CD4-positive, alpha-beta memory T cell (primary cell): ENCODE results near the gene GANC. TPM values are rescaled to one million over a fixed set of nuclear protein-coding genes. Genes with fewer than 3 reads are reported as not detected.

ENCODE experiments used
- CTCF ChIA-PET: fragments of 350-600 bp; sonication (Branson Sonifier 250); formaldehyde crosslinking; loops from one replicate; lab custom pipeline; 2021; ENCODE audit warnings: inconsistent platforms; ENCODE audit not compliant: partially characterized antibody; lab: Charles Lee
- POLR2A ChIA-PET: fragments of 350-600 bp; sonication (Branson Sonifier 250); formaldehyde crosslinking; loops from one replicate; lab custom pipeline; 2021; ENCODE audit not compliant: partially characterized antibody; lab: Charles Lee
- DNase-seq, 5 donors: peaks; one replicate each; pipeline versions ENCODE4 v3.0.0 to v3.0.0-alpha.2; 2020 to 2022; ENCODE audit warnings: mixed read lengths in 1 of 5
- H3K27ac ChIP-seq: one replicate; pipeline ENCODE4 v1.7.0; 2013; ENCODE audit warnings: low read depth, low read length
- H3K27me3 ChIP-seq: 2 replicates; pipeline ENCODE4 v1.7.0; 2013; ENCODE audit warnings: mild to moderate bottlenecking, low read length, moderate library complexity; ENCODE audit not compliant: insufficient read depth
- H3K36me3 ChIP-seq: 2 replicates; pipeline ENCODE4 v1.7.0; 2013; ENCODE audit warnings: mild to moderate bottlenecking, low read length, moderate library complexity; ENCODE audit not compliant: insufficient read depth
- H3K4me1 ChIP-seq: 2 replicates; pipeline ENCODE4 v1.7.0; 2013; ENCODE audit warnings: mild to moderate bottlenecking, low read length, moderate library complexity; ENCODE audit not compliant: insufficient read depth
- H3K4me3 ChIP-seq, 2 donors: one replicate each; pipeline ENCODE4 v1.7.0; 2013; ENCODE audit warnings: low read length in 2 of 2, mild to moderate bottlenecking in 1 of 2
- H3K9me3 ChIP-seq, 2 donors: one replicate each; pipeline ENCODE4 v1.7.0; 2013; ENCODE audit warnings: low read length in 2 of 2, control low read depth in 1 of 2; ENCODE audit not compliant: control insufficient read depth in 1 of 2
- H3K27ac Mint-ChIP-seq, 7 donors: one replicate each; pipeline ENCODE4 v1.8.0; 2020 to 2021; ENCODE audit warnings: mixed read lengths in 7 of 7, mild to moderate bottlenecking in 6 of 7, inconsistent platforms in 3 of 7, moderate library complexity in 3 of 7
- H3K27me3 Mint-ChIP-seq, 2 donors: one replicate each; pipeline ENCODE4 v1.8.0; 2020 to 2021; ENCODE audit warnings: mixed read lengths in 2 of 2
- H3K36me3 Mint-ChIP-seq, 2 donors: one replicate each; pipeline ENCODE4 v1.8.0; 2020 to 2021; ENCODE audit warnings: mixed read lengths in 2 of 2, inconsistent platforms in 1 of 2, mild to moderate bottlenecking in 1 of 2
- H3K4me1 Mint-ChIP-seq, 4 donors: one replicate each; pipeline ENCODE4 v1.8.0; 2020 to 2021; ENCODE audit warnings: mixed read lengths in 4 of 4, mild to moderate bottlenecking in 1 of 4
- H3K4me3 Mint-ChIP-seq, 8 donors: one replicate each; pipeline ENCODE4 v1.8.0; 2020 to 2021; ENCODE audit warnings: mixed read lengths in 8 of 8, mild to moderate bottlenecking in 7 of 8, moderate library complexity in 6 of 8, inconsistent platforms in 3 of 8
- H3K9me3 Mint-ChIP-seq, 8 donors: one replicate each; pipeline ENCODE4 v1.8.0; 2020 to 2021; ENCODE audit warnings: mixed read lengths in 8 of 8, mild to moderate bottlenecking in 5 of 8, inconsistent platforms in 3 of 8, moderate library complexity in 1 of 8
- intact Hi-C: fragments of 100-400 bp; cut with micrococcal nuclease; formaldehyde crosslinking; loops from one replicate; pipeline ENCODE4 v1.15.1; 2023
- polyA plus RNA-seq, 2 donors: library from polyadenylated mRNA; unstranded; fragments of 300-500 nt; fragmentation: Illumina TruSeq; gene quantifications; one replicate each; pipeline ENCODE4 v1.2.3, GENCODE V29; 2021
- total RNA-seq, 2 experiments: library from RNA; stranded (reverse); gene quantifications; one replicate each; pipeline ENCODE4 v1.2.3, GENCODE V29; 2021

GANC gene
- total and polyA plus RNA-seq, 4 experiments from 2014 or later: 8.9 to 63.4 (median 38.6) TPM

GRCh38 chr15:42270996-42271395 is 2.0 kb upstream of the GANC start:
- H3K27me3 Mint-ChIP-seq: peaks cover 0 to 2% of the 10 kb centered on the region in 2 donors
- Histone ChIP-seq H3K27ac (no peak overlapping the region), H3K27me3 (no peaks in the 10 kb centered on the region), H3K9me3 (no peaks in the 10 kb centered on the region), H3K4me1 (peaks cover 53% of the 10 kb centered on the region), H3K4me3 (no peak overlapping the region), H3K36me3 (peaks cover 12% of the 10 kb centered on the region)
- peaks cover 36 to 66% (median 50%) of the 10 kb centered on the region in 4 donors for H3K4me1 Mint-ChIP-seq
- ChIA-PET CTCF (no interaction called here), POLR2A (interaction anchor here (1.5 kb wide), 1 partner anchor 63 kb away, joined by 3 read pairs; the partner anchor contains the start of gene VPS39)
- peak overlapping the region in 3 of 7 donors; percentile 37 to 99 (median 52) for H3K27ac Mint-ChIP-seq
- H3K36me3 Mint-ChIP-seq: peaks cover 8 to 42% of the 10 kb centered on the region in 2 donors
- DNase-seq: no peak
- no peaks in the 10 kb centered on the region for H3K9me3 Mint-ChIP-seq
- H3K4me3 Mint-ChIP-seq: peak overlapping the region; percentile 2 to 48 (median 45)
- intact Hi-C loops: loop anchor here (5.0 to 10.0 kb wide), 3 partner anchors 221 to 654 kb away; partner anchors contain the start of genes EHD4, TTBK2 and ZNF106

GRCh38 chr15:42273900-42274701 is 1.1 kb downstream of the GANC start:
- intact Hi-C loops: loop anchor here (1.0 to 10.0 kb wide), 5 partner anchors 66 to 941 kb away; partner anchors contain the start of genes EHD4, NUSAP1, OIP5 and TTBK2
- peaks cover 35 to 64% (median 50%) of the 10 kb centered on the region in 4 donors for H3K4me1 Mint-ChIP-seq
- H3K36me3 ChIP-seq: no peaks in the 10 kb centered on the region
- ChIA-PET POLR2A (interaction anchor here (0.5 to 2.2 kb wide), 17 partner anchors 9 to 1236 kb away, joined by 3 to 20 read pairs (median 5); partner anchors contain the start of genes EHD4, HAUS2, LRRC57 and MGA), CTCF (no interaction called here)
- DNase-seq: peak; percentile 68 to 74 (median 72)
- H3K27me3 Mint-ChIP-seq: peaks cover 0 to 2% of the 10 kb centered on the region in 2 donors
- no peaks in the 10 kb centered on the region for H3K27me3 ChIP-seq
- peaks cover 6 to 28% of the 10 kb centered on the region in 2 donors for H3K36me3 Mint-ChIP-seq
- H3K4me3 ChIP-seq: peak overlapping the region; percentile 73 to 98
- H3K27ac Mint-ChIP-seq: peak overlapping the region; percentile 95 to 100 (median 99)
- no peaks in the 10 kb centered on the region for H3K9me3 Mint-ChIP-seq
- peak overlapping the region; percentile 92 to 100 (median 99) for H3K4me3 Mint-ChIP-seq
- no peaks in the 10 kb centered on the region for H3K9me3 ChIP-seq
- peaks cover 48% of the 10 kb centered on the region for H3K4me1 ChIP-seq
- peak overlapping the region; percentile 87 for H3K27ac ChIP-seq

- DNase-seq: no peak
- H3K4me3 ChIP-seq: peak overlapping the region; percentile 73 to 98
These were observed 1.6 kb downstream of the GANC start for GRCh38 chr15:42274702-42274989.

GRCh38 chr15:42275780-42276391 is 2.9 kb downstream of the GANC start:
- Histone ChIP-seq H3K4me3 (peak overlapping the region; percentile 4 to 32), H3K36me3 (no peaks in the 10 kb centered on the region), H3K9me3 (no peaks in the 10 kb centered on the region), H3K27me3 (no peaks in the 10 kb centered on the region), H3K4me1 (peaks cover 39% of the 10 kb centered on the region), H3K27ac (peak overlapping the region; percentile 87)
- H3K4me1 Mint-ChIP-seq: peaks cover 28 to 52% (median 36%) of the 10 kb centered on the region in 4 donors
- peak overlapping the region; percentile 35 to 100 (median 94) for H3K4me3 Mint-ChIP-seq
- intact Hi-C loops: loop anchor here (2.0 to 10.0 kb wide), 2 partner anchors 649 to 943 kb away; partner anchors contain the start of genes NUSAP1, OIP5 and TTBK2
- H3K27me3 Mint-ChIP-seq: peaks cover 0 to 2% of the 10 kb centered on the region in 2 donors
- H3K36me3 Mint-ChIP-seq: peaks cover 24 to 34% of the 10 kb centered on the region in 2 donors
- POLR2A ChIA-PET: interaction anchor here (1.0 to 1.7 kb wide), 2 partner anchors 68 kb away, joined by 3 to 6 read pairs; partner anchors contain the start of gene VPS39
- CTCF ChIA-PET: no interaction called here
- H3K27ac Mint-ChIP-seq: peak overlapping the region; percentile 83 to 100 (median 99)
- H3K9me3 Mint-ChIP-seq: no peaks in the 10 kb centered on the region
- DNase-seq: no peak

More at GRCh38 chr15:42274702-42274989, 1.6 kb downstream of the GANC start:
- peak overlapping the region; percentile 95 to 100 (median 99) for H3K27ac Mint-ChIP-seq
- peaks cover 44% of the 10 kb centered on the region for H3K4me1 ChIP-seq
- H3K36me3 Mint-ChIP-seq: peaks cover 12 to 31% of the 10 kb centered on the region in 2 donors
- no peaks in the 10 kb centered on the region for H3K36me3 ChIP-seq
- H3K27me3 Mint-ChIP-seq: peaks cover 0 to 2% of the 10 kb centered on the region in 2 donors
- no peaks in the 10 kb centered on the region for H3K9me3 Mint-ChIP-seq
- POLR2A ChIA-PET: interaction anchor here (1.7 to 2.2 kb wide), 4 partner anchors 8 to 614 kb away, joined by 5 to 11 read pairs (median 6); partner anchors contain the start of genes MGA and VPS39
- H3K4me1 Mint-ChIP-seq: peaks cover 33 to 64% (median 46%) of the 10 kb centered on the region in 4 donors
- no peaks in the 10 kb centered on the region for H3K9me3 ChIP-seq
- H3K4me3 Mint-ChIP-seq: peak overlapping the region; percentile 92 to 100 (median 99)
- no peaks in the 10 kb centered on the region for H3K27me3 ChIP-seq
- intact Hi-C loops: loop anchor here (2.0 to 10.0 kb wide), 4 partner anchors 218 to 942 kb away; partner anchors contain the start of genes EHD4, NUSAP1, OIP5 and TTBK2
- CTCF ChIA-PET: no interaction called here
- peak overlapping the region; percentile 87 for H3K27ac ChIP-seq

- peaks cover 31% of the 10 kb centered on the region for H3K4me1 ChIP-seq
- Mint-ChIP-seq H3K27ac (peak overlapping the region in 2 of 7 donors; percentile 17 to 44), H3K4me3 (no peak overlapping the region), H3K9me3 (no peaks in the 10 kb centered on the region), H3K4me1 (peaks cover 22 to 44% (median 31%) of the 10 kb centered on the region in 4 donors), H3K36me3 (peaks cover 27 to 29% of the 10 kb centered on the region in 2 donors), H3K27me3 (peaks cover 0 to 2% of the 10 kb centered on the region in 2 donors)
- H3K27me3 ChIP-seq: no peaks in the 10 kb centered on the region
- POLR2A ChIA-PET: interaction anchor here (1.0 kb wide), 1 partner anchor 68 kb away, joined by 3 read pairs; the partner anchor contains the start of gene VPS39
- no peak for DNase-seq
- intact Hi-C loops: loop anchor here (10.0 kb wide), 1 partner anchor 648 kb away; the partner anchor contains the start of gene TTBK2
- no peak overlapping the region for H3K4me3 ChIP-seq
- H3K9me3 ChIP-seq: no peaks in the 10 kb centered on the region
- no peaks in the 10 kb centered on the region for H3K36me3 ChIP-seq
- H3K27ac ChIP-seq: no peak overlapping the region
- CTCF ChIA-PET: no interaction called here
These were observed 3.8 kb downstream of the GANC start for GRCh38 chr15:42276762-42277161.

GRCh38 chr15:42279234-42279723 is 6.3 kb downstream of the GANC start:
- Mint-ChIP-seq H3K4me3 (no peak overlapping the region), H3K27me3 (no peaks in the 10 kb centered on the region), H3K27ac (no peak overlapping the region), H3K9me3 (no peaks in the 10 kb centered on the region), H3K4me1 (peaks cover 14 to 18% (median 16%) of the 10 kb centered on the region in 4 donors), H3K36me3 (peaks cover 32 to 35% of the 10 kb centered on the region in 2 donors)
- ChIA-PET POLR2A (no interaction called here), CTCF (no interaction called here)
- Histone ChIP-seq H3K4me3 (no peak overlapping the region), H3K27ac (no peak overlapping the region), H3K27me3 (no peaks in the 10 kb centered on the region), H3K4me1 (peaks cover 21% of the 10 kb centered on the region), H3K36me3 (no peaks in the 10 kb centered on the region), H3K9me3 (no peaks in the 10 kb centered on the region)
- intact Hi-C loops: loop anchor here (10.0 kb wide), 1 partner anchor 646 kb away; the partner anchor contains the start of gene TTBK2
- no peak for DNase-seq
